ENCODE data around the gene TCF19.
A peak's percentile ranks its signal among the peaks of the same experiment; 100 is the strongest.

The TCF19 gene

DNA sequence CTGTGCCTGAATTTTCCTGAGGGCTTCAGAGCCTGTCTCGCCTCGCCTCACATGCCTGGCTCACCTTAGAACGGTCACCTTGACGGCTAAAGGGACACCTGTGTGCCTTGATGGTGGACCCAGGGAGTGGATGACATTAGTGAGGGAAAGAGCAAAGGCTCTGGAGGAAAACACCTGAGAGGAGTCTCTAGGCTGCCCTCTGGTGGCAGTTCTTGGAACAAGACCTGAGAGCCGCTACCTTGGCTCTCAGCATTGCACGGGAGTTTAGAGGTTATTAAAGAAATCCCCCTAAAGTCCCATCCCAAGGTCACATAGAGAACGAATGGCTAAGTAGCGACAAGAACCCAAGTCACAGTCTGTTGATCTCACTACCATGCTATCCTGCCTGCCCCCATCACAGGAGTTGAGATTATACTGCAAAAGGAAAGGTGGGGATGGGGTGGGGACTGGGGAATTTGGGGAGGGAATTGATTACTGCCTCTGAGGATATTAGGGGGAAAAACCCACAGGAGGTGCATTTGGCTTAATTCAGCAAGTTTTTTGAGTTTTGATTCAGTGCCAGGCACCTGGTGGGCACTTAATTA is 30.2 kb upstream of the TCF19 start:
- peak; percentile 78 for DNase-seq

DNA sequence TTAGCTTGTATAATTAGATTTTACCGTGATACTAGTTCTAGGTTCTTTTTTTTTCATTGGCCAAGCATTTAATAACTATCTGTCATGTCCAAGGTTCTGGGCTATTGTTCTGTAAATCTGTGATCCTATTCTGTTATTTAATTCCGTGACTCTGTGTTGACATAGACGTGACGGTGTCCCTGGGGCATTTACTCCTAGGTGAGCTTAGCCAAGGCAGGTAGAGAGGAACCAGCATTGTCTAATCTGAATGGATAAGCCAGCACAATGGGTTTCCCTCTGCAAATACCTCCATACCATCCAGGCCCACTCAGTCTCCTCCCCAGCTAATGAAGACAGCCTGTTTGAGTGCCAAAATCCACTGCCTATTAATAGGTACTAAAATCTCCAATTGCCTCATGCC is 29.3 kb upstream of the TCF19 start:
- DNase-seq = no peak

DNA sequence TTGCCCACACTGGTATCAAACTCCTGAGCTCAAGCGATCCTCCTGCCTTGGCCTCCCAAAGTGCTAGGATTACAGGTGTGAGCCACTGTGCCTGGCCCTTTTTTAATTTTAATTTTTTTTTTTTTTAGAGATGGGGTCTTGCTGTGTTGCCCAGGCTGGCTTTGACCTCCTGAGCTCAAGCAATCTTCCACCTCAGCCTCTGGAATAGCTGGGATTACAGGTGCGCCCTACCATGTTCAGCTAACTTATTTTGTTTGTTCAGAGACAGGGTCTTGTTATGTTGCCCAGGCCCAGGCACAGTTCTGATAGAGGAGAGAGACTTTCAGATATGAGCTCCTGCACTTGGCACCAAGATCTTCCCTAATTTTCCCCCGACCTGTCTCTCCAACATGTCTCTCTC is 27.6 kb upstream of the TCF19 start:
- no peak for DNase-seq

DNA sequence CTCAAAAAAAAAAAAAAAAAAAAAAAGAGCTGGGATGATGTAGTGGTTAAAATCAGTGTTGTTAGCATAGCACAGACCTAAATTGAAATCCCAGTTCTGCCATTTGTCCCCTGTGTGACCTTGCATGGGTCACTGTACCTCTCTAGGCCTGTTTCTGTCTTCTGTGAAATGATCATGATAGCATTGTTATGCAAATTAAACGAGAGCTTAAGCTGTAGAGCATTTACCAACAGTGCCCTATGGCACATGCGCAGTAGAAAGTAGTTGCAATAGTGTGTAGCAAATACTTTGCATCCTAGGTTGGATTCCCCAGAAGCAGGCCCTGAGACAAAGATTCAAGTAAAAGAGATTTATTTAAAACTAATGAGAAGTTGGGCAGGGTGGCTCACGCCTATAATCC is 26.8 kb upstream of the TCF19 start:
- no peak for DNase-seq

DNA sequence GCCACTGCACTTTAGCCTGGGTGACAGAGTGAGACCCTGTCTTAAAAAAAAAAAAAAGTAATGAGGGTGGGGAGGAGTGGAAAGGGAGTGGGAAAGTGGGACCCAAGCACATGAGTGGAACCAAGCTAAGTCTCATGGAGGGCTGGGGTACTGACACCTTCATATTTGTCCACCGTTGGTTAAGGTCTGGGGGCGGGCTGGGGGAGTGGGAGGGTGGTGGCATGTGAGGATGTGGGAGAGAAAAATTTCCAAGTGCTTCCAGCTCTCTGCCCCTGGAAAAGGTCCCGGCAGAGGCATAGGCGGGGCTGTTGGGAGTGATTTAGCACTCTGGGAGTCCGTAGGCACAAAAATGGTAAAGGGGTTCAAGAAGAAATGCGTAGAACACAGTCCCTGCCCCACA is 25.6 kb upstream of the TCF19 start:
- no peak for DNase-seq

DNA sequence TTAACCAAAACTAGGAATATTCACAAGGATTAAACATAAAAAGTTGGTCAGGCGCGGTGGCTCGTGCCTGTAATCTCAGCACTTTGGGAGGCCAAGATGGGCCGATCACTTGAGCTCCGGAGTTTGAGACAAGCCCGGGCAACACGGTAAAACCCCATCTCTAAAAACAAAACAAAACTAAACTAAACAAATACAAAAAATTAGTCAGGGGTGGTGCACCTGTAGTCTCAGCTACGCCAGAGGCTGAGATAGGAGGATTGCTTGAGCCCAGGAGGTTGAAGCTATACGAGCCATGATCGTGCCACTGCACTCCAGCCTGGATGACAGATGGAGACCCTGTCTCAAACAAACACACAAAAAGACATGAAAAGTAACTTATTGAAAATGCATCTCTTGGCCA is 22.7 kb upstream of the TCF19 start:
- no peak for DNase-seq

DNA sequence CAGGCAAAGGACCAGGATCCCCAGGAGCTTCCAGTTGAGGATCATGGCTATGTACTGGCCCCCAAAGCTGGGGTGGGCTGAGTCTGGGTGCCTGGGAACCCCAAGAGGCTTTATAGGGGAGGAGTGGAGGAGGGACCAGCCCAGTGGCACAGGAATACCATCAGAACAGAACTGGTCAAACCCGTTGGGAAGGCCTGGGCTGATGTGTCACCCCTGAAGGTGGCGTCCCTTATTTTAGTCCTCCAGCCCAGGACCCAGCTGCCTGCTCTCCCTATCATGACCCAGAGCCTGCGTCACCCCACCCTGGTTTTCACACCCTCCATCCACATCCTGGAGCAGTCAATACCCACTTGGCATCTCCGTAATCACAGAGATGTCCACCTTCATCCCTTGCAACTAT is 19.4 kb upstream of the TCF19 start, which contains the start of gene PSORS1C2:
TSS of gene PSORS1C2 (minus strand) at position 85 of the 400 bp plus-strand sequence. CDS start at position 45, 40 bp downstream.
- no peak for DNase-seq

DNA sequence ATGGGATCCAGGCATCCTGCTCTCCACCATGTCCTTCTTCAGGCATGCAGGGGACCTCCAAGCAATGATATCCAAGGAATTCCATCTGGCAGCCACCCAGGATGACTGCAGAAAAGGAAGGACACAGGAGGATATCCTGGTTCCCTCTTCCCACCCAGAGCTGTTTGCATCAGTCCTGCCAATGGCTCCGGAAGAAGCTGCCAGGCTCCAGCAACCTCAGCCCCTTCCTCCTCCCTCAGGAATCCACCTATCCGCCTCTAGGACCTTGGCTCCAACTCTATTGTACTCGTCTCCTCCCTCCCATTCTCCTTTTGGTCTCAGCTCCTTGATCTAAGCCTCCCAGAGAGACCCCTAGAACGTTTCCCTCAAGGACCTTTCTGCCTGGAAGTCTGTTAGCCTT is 18.8 kb upstream of the TCF19 start:
- no peak for DNase-seq

DNA sequence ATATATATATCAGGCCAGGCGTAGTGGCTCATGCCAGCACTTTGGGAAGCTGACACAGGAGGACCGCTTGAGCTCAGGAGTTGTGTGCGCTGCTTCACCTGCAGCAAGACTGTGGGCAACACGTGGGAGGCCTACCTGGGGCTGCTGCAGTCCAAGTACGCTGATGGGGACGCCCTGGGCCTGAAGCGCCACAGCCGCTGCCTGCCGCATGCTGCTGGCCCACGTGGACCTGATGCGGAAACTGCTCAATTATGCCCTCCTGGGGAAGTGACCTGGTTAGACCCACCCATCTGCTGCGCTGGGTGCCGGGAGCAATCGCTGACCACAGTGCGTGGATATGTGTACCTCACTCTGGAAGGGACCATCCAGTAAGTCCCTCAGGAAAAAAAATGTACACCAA is 17.7 kb upstream of the TCF19 start:
- DNase-seq = no peak

DNA sequence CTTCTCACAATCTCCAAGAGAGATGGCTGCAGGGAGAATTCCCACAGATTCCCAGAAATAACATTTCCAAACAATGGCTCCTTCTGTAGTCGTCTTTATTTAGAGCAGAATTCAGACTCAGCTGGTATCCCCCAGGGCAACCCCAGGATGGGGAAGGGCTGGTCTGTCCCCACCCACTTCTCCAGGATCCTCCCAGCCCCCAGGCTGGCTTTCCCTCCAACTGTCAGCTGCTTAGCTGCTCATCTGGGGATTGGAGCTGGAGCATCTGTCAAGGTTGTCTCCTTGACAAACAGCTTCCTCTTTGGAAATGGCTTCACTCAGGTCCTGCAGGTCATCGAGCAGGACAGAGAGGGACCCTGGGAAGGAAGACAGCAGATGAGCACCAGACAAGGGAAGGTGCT is 16.0 kb upstream of the TCF19 start:
- DNase-seq = no peak

DNA sequence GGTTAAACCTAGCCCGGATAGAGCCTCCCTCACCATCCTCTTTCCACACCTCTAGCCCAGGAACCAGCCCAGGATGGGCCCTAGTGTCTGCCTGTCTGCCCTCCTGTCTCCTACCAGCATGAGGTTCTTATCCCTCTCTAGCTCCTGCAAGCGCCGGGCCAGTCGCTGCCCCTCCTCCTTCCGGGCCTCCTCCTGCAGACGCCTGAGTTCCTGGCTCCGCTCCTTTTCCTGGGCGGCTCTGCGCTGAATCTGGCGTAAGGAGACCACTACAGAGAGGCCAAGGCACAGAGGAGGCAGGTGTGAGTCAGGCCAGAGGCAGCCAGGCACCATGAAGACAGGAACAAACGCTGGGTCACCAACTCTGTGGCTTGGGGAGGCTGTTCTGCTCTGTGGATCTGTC is 15.2 kb upstream of the TCF19 start:
- no peak for DNase-seq

DNA sequence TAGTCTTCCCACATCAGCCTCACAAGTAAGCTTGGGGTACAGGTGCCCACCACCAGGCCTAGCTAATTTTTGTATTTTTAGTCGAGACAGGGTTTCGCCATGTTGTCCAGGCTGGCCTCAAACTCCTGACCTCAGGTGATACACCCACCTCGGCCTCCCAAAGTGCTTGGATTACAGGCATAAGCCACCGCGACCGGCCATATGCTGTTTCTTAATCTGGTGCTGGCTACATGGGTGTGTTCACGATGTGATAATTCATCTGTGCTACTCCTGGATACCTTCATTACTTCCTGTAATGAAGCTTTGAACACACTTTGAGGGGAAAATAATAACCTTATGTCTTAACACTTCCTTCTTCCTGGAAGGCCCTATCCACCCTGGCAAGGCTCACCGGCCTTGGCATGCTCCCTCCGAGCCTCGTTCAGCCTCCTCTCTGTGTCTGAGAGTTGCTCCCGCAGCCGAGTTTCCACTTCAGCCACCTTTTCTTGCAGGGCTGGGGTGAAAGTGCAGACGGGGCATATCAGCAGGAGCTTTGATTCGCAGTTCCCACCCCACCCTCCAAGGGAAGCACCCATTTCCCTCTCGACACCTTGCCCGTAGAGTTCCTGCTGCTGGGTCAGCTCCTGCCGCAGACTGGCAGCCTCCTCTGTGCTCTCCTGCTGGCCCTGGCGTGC is 14.0 kb upstream of the TCF19 start:
- no peak for DNase-seq

DNA sequence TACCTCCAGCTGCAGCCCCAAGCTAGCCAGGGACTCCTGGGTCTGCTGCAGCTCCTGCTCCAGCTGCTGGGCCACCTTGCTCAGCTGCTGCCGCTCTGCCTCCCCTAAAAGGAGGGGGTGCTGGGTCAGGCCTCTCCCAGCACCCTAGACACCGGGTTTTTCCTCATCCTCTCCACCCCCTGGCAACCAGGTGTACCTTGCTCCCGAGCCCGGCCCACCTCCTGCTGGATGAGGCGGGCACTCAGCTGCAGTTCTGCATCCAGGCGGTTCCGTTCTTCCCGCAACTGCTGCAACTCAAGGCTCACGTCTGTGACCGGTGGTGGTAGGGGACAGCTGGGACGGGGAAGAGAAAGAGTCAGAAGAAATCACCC is 13.4 kb upstream of the TCF19 start:
- no peak for DNase-seq

DNA sequence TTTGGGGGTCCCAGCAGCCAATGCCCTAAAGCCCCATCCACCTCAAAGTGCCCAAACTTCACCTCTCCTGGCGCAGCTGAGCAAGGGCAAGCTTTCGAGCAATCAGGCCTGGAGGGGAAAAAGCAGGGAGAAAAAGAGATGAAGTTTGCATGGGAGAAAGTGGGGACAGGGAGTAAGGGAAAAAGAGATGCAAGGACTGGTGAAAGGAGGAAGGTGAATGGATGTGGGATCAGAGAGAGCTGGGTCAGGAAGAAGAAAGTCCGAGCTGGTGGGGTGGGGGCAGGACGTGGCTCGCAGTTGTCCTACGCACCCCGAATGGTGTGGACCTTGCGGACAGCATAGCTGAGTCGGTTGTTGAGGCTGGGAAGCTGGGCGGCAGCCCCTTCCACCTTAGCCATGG is 13.0 kb upstream of the TCF19 start:
- DNase-seq = no peak

DNA sequence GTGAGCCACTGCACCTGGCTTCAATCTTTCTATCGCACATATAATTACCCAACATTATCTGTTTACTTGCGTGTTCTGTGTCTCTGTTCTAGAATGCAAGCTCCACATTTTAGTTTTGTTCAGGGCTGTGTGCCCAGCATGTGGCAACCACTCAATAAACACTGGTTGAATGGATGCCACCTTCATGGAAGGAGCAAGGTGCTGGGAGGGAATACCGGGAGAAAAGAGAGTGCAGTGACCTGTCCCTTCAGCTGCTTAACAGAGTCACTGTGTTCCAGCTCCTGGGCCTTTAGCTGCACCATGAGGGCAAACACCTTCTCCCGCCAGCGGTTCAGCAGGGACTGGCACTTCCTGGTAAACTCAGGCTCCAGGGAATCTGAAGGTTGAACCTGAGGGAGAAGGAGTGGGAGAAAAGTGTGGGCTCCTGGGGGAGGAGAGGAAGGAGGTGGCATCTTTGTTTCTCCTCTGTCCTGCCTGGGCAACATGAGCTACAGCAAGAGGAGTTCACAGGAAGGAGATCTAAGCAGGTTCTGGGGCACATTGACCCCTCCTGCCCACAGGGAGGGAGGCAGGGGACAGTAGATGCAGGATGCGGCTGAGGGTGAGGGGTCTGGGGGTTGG is 8.5 kb upstream of the TCF19 start:
- DNase-seq = no peak

DNA sequence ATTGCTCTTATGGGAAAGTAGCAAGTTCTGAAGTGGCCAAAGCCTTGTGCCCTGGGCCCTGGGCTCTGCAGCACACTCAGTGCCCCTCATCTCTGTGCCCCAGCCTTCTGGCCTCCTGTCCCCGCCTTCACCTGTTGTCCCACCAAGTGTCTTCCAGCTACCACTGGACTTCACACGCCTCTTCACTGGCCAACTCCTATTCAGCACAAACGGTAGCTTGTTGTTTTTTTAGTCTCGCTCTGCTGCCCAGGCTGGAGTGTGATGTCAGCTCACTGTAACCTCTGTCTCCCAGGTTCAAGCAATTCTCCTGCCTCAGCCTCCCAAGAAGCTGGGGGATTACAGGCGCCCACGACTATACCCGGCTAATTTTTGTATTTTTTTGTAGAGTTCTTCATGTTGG is 5.6 kb upstream of the TCF19 start:
- DNase-seq = no peak

DNA sequence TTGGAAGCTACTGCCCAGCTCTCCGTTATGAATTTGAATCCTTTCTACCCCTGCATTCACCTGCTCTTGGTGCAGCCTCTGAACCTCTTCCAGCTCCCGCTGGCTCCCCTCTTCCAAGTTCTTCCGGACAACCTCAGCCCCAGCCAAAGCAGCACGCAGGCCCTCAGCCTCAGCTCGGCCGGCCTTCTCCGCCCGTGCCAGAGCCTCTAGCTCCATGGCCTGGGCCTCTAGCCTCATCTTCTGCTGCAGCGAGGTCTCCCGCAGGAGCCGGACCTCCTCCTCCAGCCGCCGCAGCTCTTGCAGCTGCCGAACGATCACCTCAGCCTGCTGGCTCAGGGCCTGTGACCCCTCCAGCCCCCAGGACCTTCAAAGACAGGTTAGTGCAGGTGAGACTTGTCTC is 4.0 kb upstream of the TCF19 start:
- DNase-seq = no peak

DNA sequence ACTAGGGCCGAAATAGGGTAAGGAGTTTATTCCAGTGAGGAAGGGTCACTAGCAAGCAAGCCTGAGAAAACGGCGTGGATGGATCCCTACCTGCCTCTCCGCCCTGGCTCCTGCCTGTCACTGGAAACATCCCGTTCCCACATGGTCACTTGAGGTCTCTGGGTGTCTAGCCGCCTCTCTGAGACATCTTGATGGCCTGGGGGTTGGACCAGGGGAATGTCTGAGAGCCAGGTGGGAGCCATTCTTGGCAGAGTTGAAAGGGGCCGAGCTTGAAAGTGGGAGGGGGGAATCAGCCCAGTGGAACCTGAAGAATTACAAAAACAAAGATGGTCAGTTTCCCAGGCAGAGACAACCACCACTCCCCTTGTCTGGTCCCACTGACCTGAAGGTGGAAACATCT is 1.7 kb upstream of the TCF19 start:
- no peak for DNase-seq

DNA sequence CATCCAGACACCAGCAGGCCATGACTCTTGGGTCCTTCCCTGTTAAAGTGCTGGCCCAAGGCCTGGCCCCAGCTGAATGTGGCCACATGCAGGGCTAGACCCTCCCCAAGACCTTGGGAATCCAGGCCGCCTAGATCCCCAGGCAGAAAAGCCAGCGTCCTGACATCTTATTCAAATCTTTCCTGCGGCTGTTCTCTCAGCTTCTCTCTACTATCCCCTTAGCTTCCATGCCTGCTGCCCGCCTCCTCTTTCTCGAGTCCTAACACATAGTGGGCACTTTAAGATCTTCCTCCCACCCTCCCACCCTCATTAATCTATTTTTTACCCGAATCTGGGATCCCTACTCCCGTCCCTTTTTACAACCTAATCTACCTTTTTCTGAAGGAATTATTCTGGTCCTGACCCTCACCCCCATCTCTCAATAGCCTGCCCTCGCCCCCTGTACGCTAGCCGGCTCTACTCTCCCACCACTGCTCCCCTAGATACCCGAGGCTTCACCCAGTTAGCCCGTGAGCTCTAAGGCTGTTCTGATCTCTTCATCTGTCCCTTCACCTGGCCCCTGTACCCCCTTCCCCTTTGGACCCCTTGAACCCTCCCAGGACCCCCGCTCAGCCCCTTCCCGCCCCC is 763 bp upstream of the TCF19 start, which contains the start of gene CCHCR1:
TSS of gene CCHCR1 (minus strand) at position 290 of the 627 bp plus-strand sequence. CDS start at position 88, 202 bp downstream.
- no peak for DNase-seq

DNA sequence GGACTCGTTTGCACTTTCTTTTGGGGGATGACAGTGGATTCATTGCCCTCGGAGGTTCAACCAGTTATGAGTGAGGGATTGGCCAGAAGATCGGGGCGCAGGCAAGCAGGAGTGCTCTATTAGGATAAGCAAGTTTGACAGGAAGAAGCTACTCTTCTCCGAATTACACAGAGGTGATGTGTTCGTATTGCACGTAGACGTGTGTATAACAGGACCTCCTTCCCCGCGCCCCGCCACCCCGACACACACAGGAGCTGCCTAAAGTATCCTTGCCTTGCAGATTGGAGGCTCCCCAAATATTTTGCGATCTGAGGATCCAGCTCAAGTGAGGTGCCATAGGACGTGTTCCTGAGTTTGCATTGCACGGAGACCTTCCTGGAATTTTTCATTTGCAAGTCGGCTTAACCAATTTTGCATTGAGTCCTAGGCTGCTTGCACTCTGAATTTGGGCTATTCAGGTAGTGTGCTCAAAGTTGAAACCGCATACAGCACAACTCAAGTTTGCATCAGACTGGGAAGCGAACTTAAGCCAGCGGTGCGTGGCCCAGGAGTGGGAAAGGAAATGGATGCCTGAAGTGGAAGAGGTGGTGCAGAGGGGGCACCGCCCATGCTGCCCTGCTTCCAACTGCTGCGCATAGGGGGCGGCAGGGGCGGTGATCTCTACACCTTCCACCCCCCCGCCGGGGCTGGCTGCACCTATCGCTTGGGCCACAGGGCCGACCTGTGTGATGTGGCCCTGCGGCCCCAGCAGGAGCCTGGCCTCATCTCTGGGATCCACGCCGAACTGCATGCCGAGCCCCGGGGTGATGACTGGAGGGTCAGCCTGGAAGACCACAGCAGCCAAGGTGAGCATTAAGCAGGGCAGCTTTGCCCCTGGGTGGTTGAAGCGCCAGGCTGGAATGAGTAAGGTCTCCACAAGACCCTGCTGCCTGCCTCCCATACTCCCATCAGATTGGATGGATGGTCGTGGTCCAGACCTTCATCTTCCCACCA is 770 bp downstream of the TCF19 start:
- peak; percentile 24 for DNase-seq

DNA sequence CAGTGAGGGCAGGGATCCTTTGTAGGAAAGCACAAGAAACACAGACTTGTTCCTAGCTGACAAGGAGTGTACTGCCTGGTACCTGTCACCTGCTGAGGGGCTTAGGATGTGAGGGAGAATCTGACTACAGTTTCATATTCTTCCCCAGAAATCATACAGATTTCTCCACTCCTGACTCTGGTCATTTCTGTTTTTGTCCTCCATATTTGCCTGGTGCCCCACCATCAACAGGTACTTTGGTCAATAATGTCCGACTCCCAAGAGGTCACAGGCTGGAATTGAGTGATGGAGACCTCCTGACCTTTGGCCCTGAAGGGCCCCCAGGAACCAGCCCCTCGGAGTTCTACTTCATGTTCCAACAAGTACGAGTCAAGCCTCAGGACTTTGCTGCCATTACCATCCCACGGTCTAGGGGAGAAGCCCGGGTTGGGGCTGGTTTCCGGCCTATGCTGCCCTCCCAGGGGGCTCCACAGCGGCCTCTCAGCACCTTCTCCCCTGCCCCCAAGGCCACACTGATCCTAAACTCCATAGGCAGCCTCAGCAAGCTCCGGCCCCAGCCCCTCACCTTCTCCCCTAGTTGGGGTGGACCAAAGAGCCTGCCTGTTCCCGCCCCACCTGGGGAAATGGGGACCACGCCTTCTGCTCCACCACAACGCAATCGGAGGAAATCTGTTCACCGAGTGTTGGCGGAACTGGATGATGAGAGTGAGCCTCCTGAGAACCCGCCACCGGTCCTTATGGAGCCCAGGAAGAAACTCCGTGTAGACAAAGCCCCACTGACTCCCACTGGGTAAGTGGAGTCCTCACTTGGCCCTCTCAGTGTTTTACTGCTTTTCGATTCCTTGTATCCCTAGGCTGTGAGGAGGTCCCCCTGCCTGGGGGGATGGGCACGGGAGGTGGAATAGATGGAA is 3.1 kb downstream of the TCF19 start:
- DNase-seq = no peak
